Gastroesophageal sphincter (tissue), 3 donors: ENCODE data around the gene KRTAP10-6.

Experiments used
- POLR2A ChIP-seq, 2 donors: fragments of 450-650 bp; IDR thresholded peaks; one replicate each; pipeline ENCODE4 v1.6.1; 2017; ENCODE audit warnings: antibody characterized with exemption in 2 of 2, mild to moderate bottlenecking in 2 of 2, moderate library complexity in 1 of 2
- TF ChIP-seq, protein P1 (sequence below), 4 experiments: fragments of 200-600 bp in 2 of 4; fragments of 450-650 bp in 2 of 4; sonication (generic) in 1 of 4; IDR thresholded peaks; one replicate each; pipeline ENCODE4 v1.5.1; 2017 to 2019; ENCODE audit warnings: antibody characterized with exemption in 4 of 4, mild to moderate bottlenecking in 2 of 4, moderate library complexity in 2 of 4

GRCh38 chr21:44606495-44606894 lies 14.2 kb upstream of the KRTAP10-6 start:
- no peak for TF ChIP-seq POLR2A (IDR thresholded peaks at IDR 0.05)
- TF ChIP-seq, protein P1, sequence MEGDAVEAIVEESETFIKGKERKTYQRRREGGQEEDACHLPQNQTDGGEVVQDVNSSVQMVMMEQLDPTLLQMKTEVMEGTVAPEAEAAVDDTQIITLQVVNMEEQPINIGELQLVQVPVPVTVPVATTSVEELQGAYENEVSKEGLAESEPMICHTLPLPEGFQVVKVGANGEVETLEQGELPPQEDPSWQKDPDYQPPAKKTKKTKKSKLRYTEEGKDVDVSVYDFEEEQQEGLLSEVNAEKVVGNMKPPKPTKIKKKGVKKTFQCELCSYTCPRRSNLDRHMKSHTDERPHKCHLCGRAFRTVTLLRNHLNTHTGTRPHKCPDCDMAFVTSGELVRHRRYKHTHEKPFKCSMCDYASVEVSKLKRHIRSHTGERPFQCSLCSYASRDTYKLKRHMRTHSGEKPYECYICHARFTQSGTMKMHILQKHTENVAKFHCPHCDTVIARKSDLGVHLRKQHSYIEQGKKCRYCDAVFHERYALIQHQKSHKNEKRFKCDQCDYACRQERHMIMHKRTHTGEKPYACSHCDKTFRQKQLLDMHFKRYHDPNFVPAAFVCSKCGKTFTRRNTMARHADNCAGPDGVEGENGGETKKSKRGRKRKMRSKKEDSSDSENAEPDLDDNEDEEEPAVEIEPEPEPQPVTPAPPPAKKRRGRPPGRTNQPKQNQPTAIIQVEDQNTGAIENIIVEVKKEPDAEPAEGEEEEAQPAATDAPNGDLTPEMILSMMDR (IDR thresholded peaks at IDR 0.05): no peak
